NCI-H524 treated with DMSO at 0.1 percent for 48 hours (cell line): ENCODE results near the gene ZFHX3.

Experiments used
- DNase-seq: peaks from one replicate; lab custom pipeline; 2025; lab: John Stamatoyannopoulos, UW

The ZFHX3 gene

DNA sequence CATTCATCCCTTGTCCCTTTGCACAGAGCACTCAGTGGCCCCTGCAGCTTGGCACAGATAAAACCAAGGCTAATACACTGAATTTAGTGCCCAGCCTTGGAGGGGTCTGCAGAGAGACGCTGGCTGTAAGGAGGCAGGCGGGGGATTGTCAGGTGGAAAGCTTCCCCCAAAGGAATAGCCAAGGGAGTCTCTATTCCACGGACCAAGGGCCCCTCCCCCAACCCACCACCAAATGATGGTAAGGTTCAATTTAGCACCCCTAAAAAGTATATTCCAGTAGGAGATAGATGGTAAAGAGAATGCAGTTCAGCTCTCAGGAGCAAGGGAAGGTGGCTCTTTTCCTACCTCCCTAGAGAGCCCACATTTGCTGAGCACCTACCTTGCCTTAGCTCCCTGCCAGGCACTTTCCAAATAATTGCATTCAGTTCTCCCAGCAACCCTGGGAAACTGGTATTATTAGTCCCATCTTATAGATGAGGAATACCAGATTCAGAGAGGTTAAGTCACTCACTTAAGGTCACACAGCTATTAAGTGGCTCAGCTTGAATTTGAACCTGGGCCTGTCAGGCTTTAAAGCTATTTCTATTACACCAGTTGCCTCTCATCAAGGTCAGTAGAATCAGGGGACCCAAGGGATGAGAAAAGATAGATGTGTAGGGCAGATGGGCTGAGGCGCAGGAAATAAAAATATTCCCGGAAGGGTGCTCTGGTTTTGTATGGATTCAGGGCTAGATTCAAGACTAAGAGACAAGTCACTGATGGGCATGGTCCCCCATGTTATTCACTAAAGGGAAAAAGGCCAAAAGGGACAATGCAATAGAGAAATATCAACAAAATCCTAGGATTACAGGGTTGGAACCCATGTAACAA is 20.0 kb upstream of the ZFHX3 start:
- no peak for DNase-seq

DNA sequence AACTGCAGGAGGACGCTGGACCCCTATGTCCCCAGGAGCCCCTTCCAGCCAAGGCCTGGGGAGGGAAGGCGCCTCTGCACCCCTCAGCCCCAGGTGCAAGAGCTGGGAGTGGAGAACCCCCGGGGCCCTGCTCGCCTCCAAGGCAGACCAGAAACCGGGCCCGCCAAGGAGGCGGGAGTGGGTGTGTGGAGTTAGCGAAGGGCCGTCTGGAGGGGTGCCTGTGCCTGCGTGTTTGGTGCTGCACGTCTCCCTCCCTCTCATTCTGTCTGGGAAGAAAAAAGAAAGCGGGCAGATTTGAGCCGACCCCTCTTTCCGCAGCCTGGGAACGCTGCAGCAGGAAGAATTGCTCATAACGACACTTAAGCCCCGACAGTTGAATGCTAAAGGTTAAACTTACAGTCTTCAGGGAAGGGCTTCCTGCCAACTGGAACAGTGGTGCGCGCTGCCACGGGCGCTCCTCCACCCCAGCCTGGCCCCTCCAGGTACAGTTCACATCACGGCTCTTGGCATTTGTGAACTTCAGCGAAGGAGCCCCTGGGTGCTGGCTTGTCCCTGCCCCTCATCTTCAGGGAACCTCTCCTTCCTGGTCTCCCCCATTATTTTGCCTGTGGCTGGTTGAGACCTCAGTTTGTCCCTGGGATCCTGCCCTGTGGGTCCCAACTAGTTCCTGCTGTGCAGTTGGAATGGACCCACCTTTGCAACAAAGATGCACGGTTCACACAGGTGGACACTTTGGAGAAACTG is 19.2 kb upstream of the ZFHX3 start:
- DNase-seq: no peak

DNA sequence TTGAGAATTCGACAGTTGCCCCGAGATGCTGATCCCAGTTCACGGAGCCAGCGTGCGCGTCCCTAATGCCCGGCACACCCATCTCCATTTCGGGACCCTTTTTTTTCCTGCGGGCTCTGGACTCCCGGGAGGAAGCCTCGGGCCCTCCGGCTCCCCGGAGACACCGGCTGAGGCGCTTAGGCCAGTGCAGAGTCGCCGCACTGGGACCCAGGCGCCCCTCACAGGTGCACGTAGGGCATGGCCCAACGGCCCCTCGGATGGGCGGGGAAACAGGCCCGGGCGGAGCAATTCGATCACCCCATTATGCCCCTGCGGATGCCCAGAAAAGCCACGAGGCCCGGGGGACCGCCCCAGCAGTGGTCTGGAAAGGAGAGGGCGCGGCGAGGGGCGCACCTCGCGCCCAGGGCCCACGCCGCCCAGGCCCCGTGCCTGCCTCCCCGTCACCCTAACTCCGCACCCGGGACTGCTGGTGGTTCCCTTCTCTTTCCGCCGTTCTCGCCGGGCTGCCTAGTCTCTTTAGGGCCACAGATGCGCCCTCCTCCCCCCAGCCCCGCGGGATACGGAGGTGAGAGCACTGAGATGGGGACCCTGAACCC is 18.5 kb upstream of the ZFHX3 start:
- DNase-seq: no peak

DNA sequence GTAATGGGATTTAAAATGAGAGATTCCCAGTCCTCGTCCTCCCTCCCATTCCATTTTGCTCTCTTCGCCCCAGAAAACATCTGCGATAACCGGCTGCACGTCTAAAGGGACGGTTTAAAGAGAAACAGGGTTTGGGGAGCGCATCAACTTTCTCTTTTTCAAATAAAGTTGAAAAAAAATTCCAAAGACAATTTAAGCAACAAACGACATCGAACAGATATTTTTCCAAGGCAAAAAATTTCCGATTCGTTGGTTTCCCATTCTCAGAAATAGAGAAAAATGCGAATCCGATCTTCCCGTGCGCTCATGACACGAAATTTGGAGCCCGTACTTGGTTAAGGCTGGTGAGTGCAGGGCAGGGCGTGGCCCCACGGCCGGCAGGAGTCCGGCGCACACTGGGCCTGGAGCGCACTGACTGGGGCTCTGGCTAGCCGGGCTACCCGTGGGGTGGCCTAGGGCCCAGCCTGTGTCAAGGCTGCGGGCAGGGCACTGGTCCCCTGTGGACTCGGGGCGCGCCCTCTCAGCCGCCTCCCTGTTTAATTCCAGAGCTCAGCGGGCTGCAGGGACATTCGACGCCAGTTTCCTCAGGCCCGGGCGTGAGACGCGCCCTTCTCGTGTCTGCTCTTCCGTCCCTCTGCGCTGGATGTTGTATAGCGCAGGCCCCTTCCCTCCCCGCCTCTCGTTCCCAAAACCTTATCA is 17.9 kb upstream of the ZFHX3 start:
- no peak for DNase-seq

DNA sequence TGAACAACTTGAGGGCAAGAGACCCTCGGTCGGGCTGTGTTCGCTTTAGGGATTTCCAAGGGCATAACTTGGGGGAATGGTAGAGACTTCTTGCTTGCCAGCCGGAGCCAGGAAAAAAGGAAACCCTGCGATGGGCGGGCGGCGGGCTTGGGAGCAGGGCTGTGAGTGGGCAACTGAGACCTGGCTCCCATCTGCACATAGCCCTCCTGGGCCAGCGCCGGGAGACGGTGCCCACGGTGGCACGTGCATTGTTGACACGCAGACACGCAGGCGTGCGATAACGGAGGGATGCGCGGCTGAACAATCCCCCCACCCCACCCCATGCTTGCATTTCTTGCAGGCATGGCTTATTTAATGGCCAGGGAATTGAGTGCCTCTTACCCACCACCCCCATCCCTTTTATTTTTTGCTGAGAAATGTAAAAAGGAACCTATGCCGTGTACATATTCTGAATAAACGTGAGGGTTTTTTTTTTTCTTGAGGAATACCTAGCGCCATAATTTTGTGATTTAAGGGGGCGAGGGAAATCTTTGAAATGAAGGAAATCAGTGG is 17.1 kb upstream of the ZFHX3 start:
- DNase-seq: no peak

DNA sequence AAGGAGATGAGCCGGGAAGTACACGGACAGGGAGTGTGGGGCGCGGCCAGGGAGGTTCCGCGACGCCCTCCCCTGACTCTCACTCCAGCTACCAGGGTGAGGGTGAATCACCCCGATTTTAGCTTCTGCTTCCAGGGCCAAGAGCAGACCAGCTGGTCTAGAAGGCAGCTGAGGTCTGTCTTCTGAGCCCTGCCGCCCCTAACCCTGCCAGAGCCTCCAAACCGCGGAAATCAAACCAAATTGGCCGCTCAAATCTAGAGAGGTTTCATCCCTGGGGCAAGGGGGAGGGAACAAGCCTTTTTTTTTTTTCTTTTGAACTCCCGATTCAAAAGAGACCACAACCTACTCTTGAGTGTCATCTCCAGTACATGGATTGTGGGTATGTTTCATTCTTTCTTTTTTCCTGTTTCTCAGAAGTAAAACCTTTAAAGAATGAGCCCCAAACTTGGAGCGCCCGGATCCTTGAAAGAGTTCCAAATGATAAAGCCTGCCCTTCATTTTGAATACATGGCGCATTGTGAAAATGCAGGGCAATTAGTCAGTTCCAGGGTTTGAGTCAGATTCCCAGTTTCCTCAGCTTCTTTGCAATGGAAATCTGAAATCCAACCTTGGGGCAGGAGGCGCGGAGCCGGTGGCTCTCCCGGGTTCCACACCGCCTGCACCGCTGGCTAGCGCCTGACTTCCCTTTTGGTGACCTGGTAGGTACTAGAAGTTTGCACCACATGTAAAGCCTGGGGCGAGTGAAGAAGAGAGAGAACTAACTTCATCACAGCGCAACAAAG is 16.5 kb upstream of the ZFHX3 start:
- DNase-seq: no peak

DNA sequence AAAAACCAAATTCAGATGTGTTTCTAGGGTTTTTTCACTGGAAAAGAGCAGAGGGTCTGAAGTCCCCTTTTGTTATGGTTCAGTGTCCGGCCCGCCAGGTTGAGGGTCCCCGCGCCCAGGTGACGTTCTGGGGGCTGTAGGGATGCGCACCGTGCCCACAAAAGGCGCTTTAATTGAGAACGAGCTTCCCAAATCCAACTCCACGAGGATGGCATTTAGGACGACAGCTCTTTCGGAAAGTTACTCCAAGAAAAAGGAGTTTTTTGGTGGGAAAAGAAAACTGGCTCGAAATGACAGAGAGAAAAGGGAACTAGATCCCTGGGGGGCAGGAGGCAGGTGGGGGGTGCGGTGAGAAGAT is 15.9 kb upstream of the ZFHX3 start:
- no peak for DNase-seq

DNA sequence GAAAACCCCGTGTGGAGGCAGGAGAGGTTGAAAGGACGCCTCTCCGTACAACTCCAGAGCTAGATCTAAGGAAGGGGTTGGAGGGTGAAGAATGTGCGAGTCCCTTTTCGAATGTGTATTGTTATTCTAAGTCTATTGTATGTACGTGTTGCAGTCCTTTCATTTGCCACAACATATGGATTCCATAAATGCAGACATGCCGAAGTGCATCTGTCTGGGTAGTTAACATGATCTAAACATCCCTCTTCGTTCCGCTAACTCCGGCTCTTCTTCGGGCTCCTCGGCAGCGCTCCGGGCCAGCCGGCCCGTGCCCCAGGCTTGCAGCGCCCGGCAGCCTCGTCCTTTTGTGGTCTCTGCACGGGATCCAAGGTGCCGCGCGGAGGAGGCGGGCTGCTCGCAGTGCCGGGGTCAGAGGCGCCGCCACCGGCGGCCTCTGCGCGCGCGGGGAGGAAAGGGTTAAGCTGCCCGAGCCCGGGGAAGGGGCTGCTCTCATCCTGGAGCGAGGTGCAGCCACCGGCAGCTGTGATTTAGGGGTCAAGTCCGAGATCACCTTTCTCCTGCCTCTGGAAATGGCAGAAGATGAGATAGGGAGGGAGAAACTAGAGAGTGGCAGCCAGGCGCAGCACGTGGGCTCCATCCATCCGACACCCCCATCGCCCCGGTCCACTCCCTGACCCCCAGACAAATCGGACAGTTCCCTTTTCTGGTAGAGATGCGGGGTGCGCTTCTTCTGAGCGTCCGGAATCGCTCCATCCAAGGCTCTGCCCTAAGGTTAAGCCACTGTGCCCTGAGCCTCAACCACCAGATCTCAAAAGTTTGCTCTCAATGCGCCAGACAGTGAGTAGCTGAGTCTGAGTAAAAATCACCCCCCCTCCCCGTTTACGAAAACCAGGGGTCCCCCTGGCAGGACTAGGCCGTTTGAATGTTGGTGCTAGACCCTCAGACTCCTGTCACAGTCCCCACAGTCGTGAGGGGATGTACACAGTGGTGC is 15.1 kb upstream of the ZFHX3 start:
- DNase-seq: no peak

DNA sequence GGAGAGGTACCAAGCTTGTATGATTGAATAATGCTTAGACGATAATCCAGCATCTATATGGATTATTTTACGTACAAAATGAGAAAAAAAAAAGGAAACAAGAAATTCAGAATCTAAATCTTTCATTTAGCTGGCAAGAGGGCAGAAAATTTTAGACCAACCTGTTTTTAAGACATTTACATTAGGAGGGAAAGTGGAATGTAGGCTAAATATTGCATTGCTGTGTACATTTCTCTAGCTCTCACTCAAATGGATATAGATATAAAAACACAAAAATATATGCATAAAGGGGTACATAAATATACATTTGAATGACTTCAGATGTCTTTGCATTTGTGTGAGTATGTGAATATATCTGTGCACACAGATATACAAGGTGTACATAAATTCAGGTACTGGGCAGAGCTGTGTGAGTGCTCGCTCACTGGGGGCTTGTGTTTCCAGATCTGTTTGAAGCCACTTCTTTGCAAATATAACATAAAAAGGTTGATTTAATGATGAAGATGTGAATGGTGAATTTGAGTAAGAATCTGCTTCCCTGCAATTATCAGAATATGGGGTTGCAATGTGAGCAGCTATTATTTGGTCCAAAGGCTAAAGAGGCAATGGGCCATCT is 14.2 kb upstream of the ZFHX3 start:
- no peak for DNase-seq

DNA sequence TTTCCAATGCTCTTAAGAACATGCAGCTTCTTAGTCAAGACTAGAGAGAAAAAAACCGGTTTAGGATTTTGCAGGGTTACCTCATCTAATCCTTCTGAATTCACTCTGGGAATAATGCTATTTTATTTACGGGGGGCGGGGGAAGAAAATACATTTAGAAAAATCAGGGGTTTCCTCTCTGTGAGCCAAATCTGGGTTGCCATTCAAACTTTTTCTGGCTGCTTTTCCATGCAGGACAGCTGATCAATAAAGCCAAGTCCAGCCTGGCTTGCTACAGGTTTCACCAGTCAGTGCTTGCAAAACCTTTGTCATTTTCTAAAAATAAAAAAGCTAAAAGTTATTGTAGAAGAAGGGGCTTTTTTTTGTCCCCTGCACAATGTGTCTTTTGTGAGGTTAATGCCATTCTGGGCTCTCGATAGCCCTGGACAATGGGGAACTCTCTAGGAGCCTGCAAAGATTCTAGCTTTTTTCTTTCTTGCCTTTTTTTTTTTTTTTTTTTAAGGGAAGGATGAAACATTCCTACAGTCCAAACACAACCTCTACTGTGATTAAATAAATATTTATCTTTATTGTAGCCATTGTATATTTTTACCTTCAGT is 13.1 kb upstream of the ZFHX3 start:
- DNase-seq: no peak

DNA sequence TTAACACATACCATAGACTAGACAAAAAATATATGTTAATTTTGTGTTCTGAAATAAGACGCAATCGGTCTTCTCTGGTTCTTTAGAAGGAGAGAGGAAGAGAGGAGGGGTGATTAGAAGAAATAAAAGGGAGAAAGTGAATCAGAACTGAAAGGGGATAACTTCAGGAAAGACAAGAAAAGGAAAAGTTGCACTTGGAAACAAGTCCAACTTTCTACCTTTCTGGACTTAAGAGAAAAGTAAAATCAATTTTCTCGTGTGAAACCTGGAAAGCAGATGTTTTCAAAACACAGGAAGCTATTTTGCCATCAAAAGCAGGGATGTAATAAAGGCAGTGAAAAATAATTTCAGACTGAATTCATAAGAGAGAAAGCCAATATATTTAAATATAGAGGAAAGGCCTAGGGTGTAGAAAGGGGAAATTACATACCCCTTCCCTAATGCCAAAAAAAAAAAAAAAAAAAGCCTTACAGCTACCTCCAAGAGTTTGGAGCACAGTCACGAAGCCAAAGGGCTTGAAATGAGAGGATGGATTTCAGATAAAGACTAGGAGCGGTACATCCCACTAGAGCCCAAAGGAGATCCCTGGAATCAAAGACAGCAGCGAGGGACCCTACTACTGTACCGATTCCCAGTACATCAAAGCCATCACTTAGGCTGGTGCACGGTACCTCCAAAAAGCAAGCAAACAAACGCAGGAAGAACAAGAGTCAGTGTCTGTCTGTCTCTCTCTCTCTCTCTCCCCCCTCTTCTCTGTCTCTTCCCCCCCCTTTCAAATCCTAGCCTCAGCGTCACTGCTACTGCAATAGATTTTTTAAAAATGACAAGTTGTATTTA is 12.1 kb upstream of the ZFHX3 start:
- no peak for DNase-seq

DNA sequence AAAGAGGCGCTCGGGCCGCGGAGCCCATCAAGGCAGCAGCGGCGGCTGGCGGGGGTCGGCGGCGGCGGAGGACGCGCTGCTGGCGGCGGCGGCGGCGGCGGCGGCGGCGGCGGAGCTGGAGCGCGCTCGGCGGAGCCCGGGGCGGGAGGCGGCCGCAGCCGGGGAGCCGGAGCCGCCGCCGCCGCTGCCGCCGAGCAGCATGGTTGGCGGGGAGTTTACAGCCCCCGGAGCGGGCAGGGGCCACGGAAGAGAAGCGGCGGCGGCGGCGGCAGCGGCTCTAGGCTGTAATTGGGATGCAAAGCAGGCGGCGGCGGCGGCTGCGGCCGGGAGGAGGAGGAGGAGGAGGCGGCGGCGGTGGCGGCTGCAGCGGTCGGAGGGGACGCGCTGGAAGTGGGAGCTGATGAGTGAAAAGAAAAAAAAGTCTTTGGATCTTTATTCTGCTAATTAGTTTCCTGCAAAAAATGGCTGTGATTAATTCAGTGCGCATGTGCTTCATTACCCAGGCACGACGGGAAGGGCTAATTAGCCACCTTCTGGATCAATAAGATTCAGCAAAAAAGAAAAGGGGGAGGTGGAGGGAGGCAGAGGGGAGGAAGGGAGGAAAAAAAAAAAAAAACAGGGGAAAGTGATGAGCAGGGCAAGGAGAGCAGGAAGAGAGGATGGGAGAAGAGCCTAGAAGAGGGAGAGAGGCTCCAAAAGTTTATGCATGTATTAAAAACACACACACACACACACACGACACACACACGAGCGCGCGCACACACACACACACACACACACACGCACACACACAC is 10.9 kb upstream of the ZFHX3 start:
- DNase-seq: no peak

DNA sequence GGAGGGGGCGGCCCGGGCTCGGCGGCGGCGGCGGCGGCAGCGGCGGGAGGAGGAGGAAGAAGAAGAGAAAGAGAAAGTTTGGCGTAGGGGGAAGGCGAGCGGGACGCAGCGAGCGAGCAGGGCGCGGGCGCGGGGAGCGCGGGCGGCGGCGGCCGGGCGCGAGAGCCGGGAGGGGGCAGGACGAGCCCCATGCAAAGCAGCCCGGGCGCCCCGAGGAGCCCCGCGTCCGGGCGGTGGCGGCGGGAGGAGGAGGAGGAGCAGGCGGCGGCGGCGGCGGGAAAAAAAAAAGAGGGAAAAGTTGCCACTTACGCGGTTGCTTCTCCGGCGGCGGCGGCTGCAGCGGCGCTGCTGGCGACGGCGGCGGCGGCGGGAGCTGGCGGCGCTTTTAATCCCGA is 10.3 kb upstream of the ZFHX3 start:
- no peak for DNase-seq

DNA sequence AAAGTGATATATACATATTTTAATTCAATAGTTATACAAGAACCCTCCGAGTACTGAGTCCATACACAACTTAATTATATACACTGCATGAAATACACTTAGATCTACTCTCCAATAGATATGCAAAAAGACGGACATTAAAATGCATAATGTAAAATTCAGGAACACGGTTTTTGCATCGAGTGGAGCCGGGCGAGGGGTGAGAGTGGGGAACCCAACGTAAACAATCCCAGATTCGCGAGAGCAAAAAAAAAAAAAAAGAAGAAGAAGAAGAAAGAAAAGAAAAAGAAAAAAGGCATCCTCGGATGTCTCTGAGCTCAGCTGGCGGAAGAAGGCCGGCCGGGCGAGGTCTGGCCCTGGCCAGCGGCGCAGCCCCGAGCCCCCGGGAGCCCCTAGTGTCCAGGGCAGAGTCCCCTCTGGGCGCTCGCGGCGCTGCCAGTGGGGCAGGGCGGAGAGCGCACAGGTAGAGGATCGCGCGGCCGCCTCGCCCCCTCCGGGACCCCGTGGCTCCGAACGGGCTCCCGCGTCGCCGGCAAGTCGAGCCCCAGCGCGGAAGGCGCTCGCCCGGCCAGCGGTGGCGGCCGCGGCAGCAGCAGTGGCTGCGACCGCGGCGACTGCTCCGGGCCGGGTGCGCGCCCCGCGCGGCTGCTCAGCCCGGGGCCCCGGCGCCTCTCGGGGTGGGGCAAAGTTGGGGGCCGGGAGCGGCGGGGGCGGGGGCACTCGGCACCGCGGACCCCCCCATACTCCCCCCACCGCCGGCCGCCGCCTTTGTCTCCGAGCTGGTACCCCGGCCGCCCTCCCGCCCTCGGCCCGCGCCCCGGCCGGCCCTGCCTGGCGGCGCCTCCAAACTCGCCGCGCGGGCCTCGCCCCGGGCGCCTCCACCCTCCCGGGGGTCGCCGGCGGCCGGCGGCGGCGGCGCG is 9.6 kb upstream of the ZFHX3 start:
- DNase-seq: no peak

DNA sequence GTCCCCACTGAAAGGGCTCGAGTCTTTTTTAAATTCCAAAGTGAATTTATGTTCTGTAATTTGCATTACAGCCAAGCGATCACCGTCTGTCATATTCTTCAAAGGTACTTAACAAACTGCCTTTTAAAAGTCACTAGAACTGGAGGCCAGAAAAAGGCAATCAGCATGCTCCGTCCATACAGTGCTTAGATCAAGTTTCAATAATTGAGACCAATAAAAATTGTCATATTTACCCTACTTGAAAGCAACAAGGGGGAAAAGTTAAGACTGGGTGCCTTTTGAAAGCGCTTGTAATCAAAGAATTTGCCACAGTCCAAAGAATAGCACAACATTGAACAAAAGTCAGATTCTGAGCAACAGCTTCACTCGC is 9.0 kb upstream of the ZFHX3 start:
- DNase-seq: peak; percentile 45

DNA sequence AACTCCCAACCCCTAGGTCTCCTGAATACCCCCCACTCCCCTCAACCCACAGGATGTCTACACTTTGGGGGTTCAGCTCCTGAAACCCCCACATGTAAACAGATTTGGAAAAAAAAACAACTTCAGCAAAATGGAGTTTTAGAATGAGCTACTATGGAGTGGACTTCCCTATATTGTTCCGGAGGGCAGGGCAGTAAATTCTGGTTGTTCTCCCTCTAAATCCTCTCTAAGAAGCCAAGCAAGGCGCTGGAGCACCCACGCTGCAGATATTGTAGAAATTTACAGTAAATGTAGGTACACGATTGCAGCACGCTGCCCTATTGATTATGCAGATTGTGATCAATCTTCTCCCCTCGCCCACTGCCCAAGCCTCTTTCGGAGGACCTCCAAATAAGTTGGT is 8.5 kb upstream of the ZFHX3 start:
- DNase-seq: no peak
